ENCODE data around the gene MAN1C1. TPM values are rescaled to one million over a fixed set of nuclear protein-coding genes. Genes with fewer than 3 reads are reported as not detected.

MAN1C1 gene
- total and polyA plus RNA-seq, 5 donors from 2014 or later = 3.1 to 15.1 (median 3.5) TPM

GRCh38 chr1:25809929-25810328 is 193.3 kb downstream of the MAN1C1 start:
- H3K4me3 ChIP-seq (ENCODE audit: low read depth, low read length) = no peak overlapping the region
- H3K4me1 ChIP-seq (ENCODE audit: control insufficient read depth, insufficient read depth, low read length, poor library complexity, severe bottlenecking) = peaks cover 5% of the 10 kb centered on the region
- peaks cover 0 to 2% (median 0%) of the 10 kb centered on the region in 7 donors for H3K9me3 Mint-ChIP-seq
- H3K36me3 Mint-ChIP-seq = peaks cover 23% of the 10 kb centered on the region
- no peak overlapping the region for H3K27ac ChIP-seq (ENCODE audit: insufficient read depth, low read length, poor library complexity, severe bottlenecking)
- H3K27me3 Mint-ChIP-seq = peaks cover 4% of the 10 kb centered on the region
- no peak overlapping the region for H3K4me3 Mint-ChIP-seq
- H3K9me3 ChIP-seq (ENCODE audit: control insufficient read depth in 2 of 2, low read length in 2 of 2) = no peaks in the 10 kb centered on the region
- DNase-seq (no peak), ATAC-seq (ENCODE audit: low read depth in 2 of 2) (no peak)
- peak overlapping the region in 2 of 3 donors; percentile 11 to 20 for H3K27ac Mint-ChIP-seq
- H3K4me1 Mint-ChIP-seq = peaks cover 0 to 16% (median 5%) of the 10 kb centered on the region in 4 donors
- peaks cover 4% of the 10 kb centered on the region for H3K36me3 ChIP-seq (ENCODE audit: control insufficient read depth, insufficient read depth, low read length)
- no peaks in the 10 kb centered on the region for H3K27me3 ChIP-seq (ENCODE audit: control insufficient read depth, insufficient read depth, low read length)

DNA sequence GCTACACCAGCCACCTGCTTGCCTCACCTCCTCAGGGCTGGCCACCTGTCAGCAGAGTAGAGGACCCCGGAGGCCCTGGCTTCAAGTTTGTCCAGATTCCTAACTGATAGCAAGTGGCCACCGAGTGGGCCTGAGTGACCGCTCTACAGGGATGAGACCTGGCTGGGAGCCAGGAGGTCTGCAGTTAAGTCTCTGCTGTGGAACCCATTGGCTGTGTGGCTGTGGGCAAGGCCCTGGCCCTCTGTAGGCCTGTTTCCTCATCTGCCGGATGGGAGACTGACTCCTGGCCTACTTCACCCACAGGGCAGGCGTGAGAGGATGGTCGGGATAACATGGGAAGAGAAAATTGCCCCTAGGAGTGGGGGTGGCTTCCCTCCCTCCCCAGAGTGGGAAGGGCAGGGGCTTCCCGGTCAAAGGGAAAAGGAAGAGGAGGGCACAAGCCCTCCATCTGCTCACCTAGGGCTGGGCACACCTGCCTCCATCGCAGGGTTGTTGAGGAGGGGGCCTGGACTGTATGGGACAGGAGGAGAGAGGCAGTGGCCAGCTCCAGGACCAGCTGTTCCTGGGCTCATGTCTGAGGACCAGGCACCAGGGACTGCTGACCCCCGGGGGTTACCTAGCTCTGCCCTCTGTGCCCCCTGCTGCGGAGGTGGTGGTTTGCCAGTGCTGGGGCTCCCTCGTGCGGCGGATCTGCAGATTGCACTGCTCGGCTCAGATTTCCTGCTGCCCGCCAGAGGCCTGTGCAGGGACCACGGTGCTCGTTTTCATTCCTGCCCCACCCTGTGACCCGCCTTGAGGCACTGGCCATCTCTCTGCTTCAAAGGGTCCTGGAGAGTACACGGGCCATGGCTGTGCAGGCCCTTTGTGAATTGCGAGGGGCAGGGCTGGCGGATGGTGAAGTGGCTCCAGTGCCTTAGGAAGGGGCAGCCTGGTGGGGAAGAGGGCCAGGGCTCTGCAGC is 194.0 kb downstream of the MAN1C1 start:
- Histone ChIP-seq H3K27ac (ENCODE audit: insufficient read depth, low read length, poor library complexity, severe bottlenecking) (no peak overlapping the region), H3K4me3 (ENCODE audit: low read depth, low read length) (no peak overlapping the region), H3K4me1 (ENCODE audit: control insufficient read depth, insufficient read depth, low read length, poor library complexity, severe bottlenecking) (peaks cover 5% of the 10 kb centered on the region), H3K36me3 (ENCODE audit: control insufficient read depth, insufficient read depth, low read length) (no peaks in the 10 kb centered on the region), H3K9me3 (ENCODE audit: control insufficient read depth in 2 of 2, low read length in 2 of 2) (no peaks in the 10 kb centered on the region), H3K27me3 (ENCODE audit: control insufficient read depth, insufficient read depth, low read length) (no peaks in the 10 kb centered on the region)
- ATAC-seq (ENCODE audit: low read depth in 2 of 2) = peak; percentile 75 to 76
- DNase-seq = peak; percentile 65 to 76 (median 69)
- Mint-ChIP-seq H3K9me3 (peaks cover 0 to 2% (median 0%) of the 10 kb centered on the region in 7 donors), H3K36me3 (peaks cover 19% of the 10 kb centered on the region), H3K27me3 (no peaks in the 10 kb centered on the region), H3K4me1 (peaks cover 0 to 13% (median 5%) of the 10 kb centered on the region in 4 donors), H3K4me3 (peak overlapping the region in 2 of 4 donors; percentile 32), H3K27ac (peak overlapping the region in 2 of 3 donors; percentile 11 to 20)

GRCh38 chr1:25811384-25812082 is 194.9 kb downstream of the MAN1C1 start:
- no peak overlapping the region for H3K4me3 ChIP-seq (ENCODE audit: low read depth, low read length)
- Mint-ChIP-seq H3K9me3 (peaks cover 0 to 2% (median 0%) of the 10 kb centered on the region in 7 donors), H3K27me3 (no peaks in the 10 kb centered on the region), H3K36me3 (peaks cover 11% of the 10 kb centered on the region), H3K4me3 (no peak overlapping the region), H3K27ac (no peak overlapping the region), H3K4me1 (peaks cover 0 to 9% (median 5%) of the 10 kb centered on the region in 4 donors)
- DNase-seq (no peak), ATAC-seq (ENCODE audit: low read depth in 2 of 2) (no peak)
- H3K4me1 ChIP-seq (ENCODE audit: control insufficient read depth, insufficient read depth, low read length, poor library complexity, severe bottlenecking) = peaks cover 5% of the 10 kb centered on the region
- no peaks in the 10 kb centered on the region for H3K9me3 ChIP-seq (ENCODE audit: control insufficient read depth in 2 of 2, low read length in 2 of 2)
- no peaks in the 10 kb centered on the region for H3K36me3 ChIP-seq (ENCODE audit: control insufficient read depth, insufficient read depth, low read length)
- H3K27ac ChIP-seq (ENCODE audit: insufficient read depth, low read length, poor library complexity, severe bottlenecking) = no peak overlapping the region
- no peaks in the 10 kb centered on the region for H3K27me3 ChIP-seq (ENCODE audit: control insufficient read depth, insufficient read depth, low read length)

DNA sequence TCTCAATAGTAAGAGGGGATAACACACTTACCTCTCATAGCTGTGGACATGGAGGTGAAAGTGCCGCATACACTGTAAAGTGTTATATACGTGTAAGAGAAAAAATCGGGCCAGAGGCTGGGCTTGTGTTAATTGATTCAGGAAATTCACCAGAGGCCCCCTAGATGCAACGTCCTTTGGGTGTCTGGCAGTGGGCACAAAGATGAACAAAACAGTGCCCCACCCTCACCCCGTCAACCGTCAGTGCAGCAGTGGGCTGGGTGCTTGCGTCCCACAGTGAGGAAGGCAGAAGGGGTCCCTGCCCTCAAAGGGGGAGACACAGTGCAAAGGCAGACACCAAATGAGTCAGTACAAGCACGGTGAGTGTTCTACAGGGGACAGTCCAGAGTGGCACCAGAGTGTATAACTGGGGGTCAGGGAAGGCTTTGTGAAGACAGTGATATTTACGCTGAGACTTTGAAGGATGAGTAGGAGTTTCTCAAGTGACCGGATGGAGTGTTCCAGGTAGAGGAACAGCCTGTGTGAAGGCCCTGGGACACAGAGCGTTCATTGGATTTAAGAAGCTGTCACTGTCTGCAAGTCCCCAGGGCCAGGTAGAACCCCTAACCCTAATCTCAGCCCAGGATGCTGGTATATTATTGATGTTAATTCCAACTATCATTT is 196.6 kb downstream of the MAN1C1 start:
- Mint-ChIP-seq H3K36me3 (peaks cover 7% of the 10 kb centered on the region), H3K27ac (no peak overlapping the region), H3K9me3 (peaks cover 0 to 2% (median 0%) of the 10 kb centered on the region in 7 donors), H3K27me3 (no peaks in the 10 kb centered on the region), H3K4me3 (peak overlapping the region in 1 of 4 donors; percentile 21), H3K4me1 (peaks cover 0 to 13% (median 5%) of the 10 kb centered on the region in 4 donors)
- H3K36me3 ChIP-seq (ENCODE audit: control insufficient read depth, insufficient read depth, low read length) = no peaks in the 10 kb centered on the region
- H3K9me3 ChIP-seq (ENCODE audit: control insufficient read depth in 2 of 2, low read length in 2 of 2) = no peaks in the 10 kb centered on the region
- no peaks in the 10 kb centered on the region for H3K27me3 ChIP-seq (ENCODE audit: control insufficient read depth, insufficient read depth, low read length)
- H3K27ac ChIP-seq (ENCODE audit: insufficient read depth, low read length, poor library complexity, severe bottlenecking) = no peak overlapping the region
- ATAC-seq (ENCODE audit: low read depth in 2 of 2) (no peak), DNase-seq (no peak)
- peaks cover 5% of the 10 kb centered on the region for H3K4me1 ChIP-seq (ENCODE audit: control insufficient read depth, insufficient read depth, low read length, poor library complexity, severe bottlenecking)
- no peak overlapping the region for H3K4me3 ChIP-seq (ENCODE audit: low read depth, low read length)

DNA sequence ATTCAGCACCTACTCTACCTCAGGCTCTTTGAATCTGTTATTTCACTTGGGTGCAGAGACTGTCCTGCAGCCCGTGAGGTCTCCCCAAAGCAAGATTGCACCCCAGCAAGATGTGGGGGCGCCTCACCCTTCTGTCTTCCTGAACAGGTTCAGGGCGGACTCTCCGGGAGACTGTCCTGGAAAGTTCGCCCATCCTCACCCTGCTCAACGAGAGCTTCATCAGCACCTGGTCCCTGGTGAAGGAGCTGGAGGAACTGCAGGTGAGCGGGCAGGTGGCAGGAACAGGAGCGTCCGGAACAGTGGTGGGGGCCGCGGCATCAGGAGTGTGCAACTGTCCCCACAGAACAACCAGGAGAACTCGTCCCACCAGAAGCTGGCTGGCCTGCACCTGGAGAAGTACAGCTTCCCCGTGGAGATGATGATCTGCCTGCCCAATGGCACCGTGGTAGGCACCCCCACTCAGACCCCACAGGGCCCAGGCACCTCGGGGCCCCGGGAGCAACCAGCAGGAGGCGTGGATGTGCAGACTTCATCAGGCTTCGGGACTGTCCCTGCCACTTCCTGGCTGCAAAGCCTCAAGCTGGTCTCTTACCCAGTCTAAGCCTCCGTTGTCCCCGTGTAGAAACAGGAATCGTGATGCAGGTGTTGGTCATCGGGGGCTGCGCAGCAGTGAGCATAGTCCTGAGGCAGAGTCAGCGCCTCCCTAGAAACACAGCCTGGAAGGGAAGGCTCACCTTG is 197.3 kb downstream of the MAN1C1 start:
- H3K36me3 ChIP-seq (ENCODE audit: control insufficient read depth, insufficient read depth, low read length) = no peaks in the 10 kb centered on the region
- no peaks in the 10 kb centered on the region for H3K9me3 ChIP-seq (ENCODE audit: control insufficient read depth in 2 of 2, low read length in 2 of 2)
- H3K27me3 Mint-ChIP-seq = no peaks in the 10 kb centered on the region
- peaks cover 0 to 2% (median 0%) of the 10 kb centered on the region in 7 donors for H3K9me3 Mint-ChIP-seq
- H3K36me3 Mint-ChIP-seq = peaks cover 7% of the 10 kb centered on the region
- H3K4me1 ChIP-seq (ENCODE audit: control insufficient read depth, insufficient read depth, low read length, poor library complexity, severe bottlenecking) = peaks cover 7% of the 10 kb centered on the region
- ATAC-seq (ENCODE audit: low read depth in 2 of 2) (no peak), DNase-seq (no peak)
- H3K4me1 Mint-ChIP-seq = peaks cover 0 to 19% (median 6%) of the 10 kb centered on the region in 4 donors
- no peak overlapping the region for H3K27ac ChIP-seq (ENCODE audit: insufficient read depth, low read length, poor library complexity, severe bottlenecking)
- H3K27ac Mint-ChIP-seq = no peak overlapping the region
- no peaks in the 10 kb centered on the region for H3K27me3 ChIP-seq (ENCODE audit: control insufficient read depth, insufficient read depth, low read length)
- H3K4me3 Mint-ChIP-seq = no peak overlapping the region
- H3K4me3 ChIP-seq (ENCODE audit: low read depth, low read length) = no peak overlapping the region

GRCh38 chr1:25814549-25815087 is 198.0 kb downstream of the MAN1C1 start:
- peak overlapping the region in 1 of 3 donors; percentile 42 for H3K27ac Mint-ChIP-seq
- H3K27me3 ChIP-seq (ENCODE audit: control insufficient read depth, insufficient read depth, low read length) = no peaks in the 10 kb centered on the region

More at GRCh38 chr1:25814549-25815087, 198.0 kb downstream of the MAN1C1 start:
- no peak for DNase-seq
- no peak for ATAC-seq (ENCODE audit: low read depth in 2 of 2)
- H3K36me3 Mint-ChIP-seq = peaks cover 7% of the 10 kb centered on the region
- Histone ChIP-seq H3K9me3 (ENCODE audit: control insufficient read depth in 2 of 2, low read length in 2 of 2) (no peaks in the 10 kb centered on the region), H3K4me3 (ENCODE audit: low read depth, low read length) (no peak overlapping the region), H3K4me1 (ENCODE audit: control insufficient read depth, insufficient read depth, low read length, poor library complexity, severe bottlenecking) (peaks cover 14% of the 10 kb centered on the region), H3K36me3 (ENCODE audit: control insufficient read depth, insufficient read depth, low read length) (no peaks in the 10 kb centered on the region), H3K27ac (ENCODE audit: insufficient read depth, low read length, poor library complexity, severe bottlenecking) (no peak overlapping the region)
- no peaks in the 10 kb centered on the region for H3K27me3 Mint-ChIP-seq
- H3K4me3 Mint-ChIP-seq = peak overlapping the region in 2 of 4 donors; percentile 67 to 88
- H3K4me1 Mint-ChIP-seq = peaks cover 0 to 25% (median 6%) of the 10 kb centered on the region in 4 donors
- H3K9me3 Mint-ChIP-seq = peaks cover 0 to 2% (median 0%) of the 10 kb centered on the region in 7 donors

Measured in CD4-positive, CD25-positive, alpha-beta regulatory T cell (primary cell).